K562 (cell line): Measurements from ENCODE around the gene ZNHIT6. TPM values are rescaled to one million over a fixed set of nuclear protein-coding genes. Genes with fewer than 3 reads are reported as not detected.

Source experiments
- CBX3 ChIP-seq, 2 experiments: IDR thresholded peaks; 1 replicate in 1 of 2; 2 replicates in 1 of 2; pipeline ENCODE4 v1.6.1; 2012; ENCODE audit warnings: inconsistent platforms in 2 of 2, low read length in 2 of 2, borderline replicate concordance in 1 of 2, control low read depth in 1 of 2
- CXXC5 ChIP-seq: fragments of 250-450 bp; sonication (Bioruptor Pico); IDR thresholded peaks from 2 replicates; pipeline ENCODE4 v1.8.0; 2022; ENCODE audit warnings: inconsistent platforms, mild to moderate bottlenecking, moderate library complexity
- EP300 ChIP-seq: IDR thresholded peaks from 2 replicates; pipeline ENCODE4 v1.6.1; 2012; ENCODE audit warnings: low read length, improper control_type of control experiment
- EP400 ChIP-seq: fragments of 450-650 bp; IDR thresholded peaks from 2 replicates; pipeline ENCODE4 v1.6.1; 2017; ENCODE audit warnings: antibody characterized with exemption, mild to moderate bottlenecking, moderate library complexity
- MTA1 ChIP-seq: fragments of 450-650 bp; IDR thresholded peaks from 2 replicates; pipeline ENCODE4 v1.6.1; 2017; ENCODE audit warnings: borderline replicate concordance
- NFYB ChIP-seq: IDR thresholded peaks from 2 replicates; pipeline ENCODE4 v1.6.1; 2011; ENCODE audit warnings: mild to moderate bottlenecking, moderate library complexity; ENCODE audit not compliant: insufficient read length; ENCODE audit errors: extremely low read depth
- PCBP2 ChIP-seq: fragments of 200-400 bp; formaldehyde crosslinking; IDR thresholded peaks from 2 replicates; pipeline ENCODE4 v1.6.1; 2018; ENCODE audit warnings: low read length, low read depth, mild to moderate bottlenecking, moderate library complexity; ENCODE audit not compliant: poor library complexity, severe bottlenecking
- POLR2A ChIP-seq: fragments of 450-650 bp; conservative IDR thresholded peaks from 2 replicates; pipeline ENCODE4 v1.6.1; 2016
- SAFB2 ChIP-seq: fragments of 200-400 bp; formaldehyde crosslinking; IDR thresholded peaks from 2 replicates; pipeline ENCODE4 v1.6.1; 2018; ENCODE audit warnings: borderline replicate concordance, low read length, low read depth, moderate library complexity; ENCODE audit not compliant: severe bottlenecking
- SIN3A ChIP-seq, 2 experiments: fragments of 150-350 bp in 1 of 2; IDR thresholded peaks; 2 replicates each; pipeline ENCODE4 v1.6.1; 2011 to 2016; ENCODE audit warnings: borderline replicate concordance in 2 of 2, low read depth in 2 of 2, low read length in 2 of 2, mild to moderate bottlenecking in 2 of 2, moderate library complexity in 2 of 2; ENCODE audit not compliant: control insufficient read depth in 1 of 2
- TOE1 ChIP-seq, 2 experiments: fragments of 450-650 bp in 1 of 2; sonication (generic) in 1 of 2; formaldehyde crosslinking in 1 of 2; IDR thresholded peaks; 2 replicates each; pipeline versions ENCODE4 v1.7.1 to v1.8.0; 2016 to 2022; ENCODE audit warnings: borderline replicate concordance in 2 of 2, mild to moderate bottlenecking in 2 of 2, antibody characterized with exemption in 1 of 2, inconsistent platforms in 1 of 2, low read depth in 1 of 2, missing genetic modification reagents in 1 of 2, moderate library complexity in 1 of 2
- ZNF583 ChIP-seq: fragments of 250-450 bp; sonication (Bioruptor Pico); IDR thresholded peaks from 2 replicates; pipeline ENCODE4 v1.4.0; 2020
- ZNF609 ChIP-seq: sonication (generic); formaldehyde crosslinking; IDR thresholded peaks from 2 replicates; pipeline ENCODE4 v1.8.1; 2023; ENCODE audit warnings: missing genetic modification reagents, mild to moderate bottlenecking, borderline replicate concordance
- polyA plus RNA-seq, 8 experiments: library from polyadenylated mRNA; depleted of rRNA in 4 of 8; stranded (reverse) in 5 of 8; unstranded in 3 of 8; fragments of >200 nt; fragmentation: Nextera tagmentation in 2 of 8; fragmentation: Illumina TruSeq in 1 of 8; extraction: Ambion mirVana in 2 of 8; extraction: Trizol in 1 of 8; gene quantifications; 2 replicates each; pipeline versions ENCODE4 v1.2.1 to v1.2.3, GENCODE V29; 2011 to 2014; ENCODE audit warnings: inconsistent platforms in 1 of 8, missing spikeins in 1 of 8
- total RNA-seq, 7 experiments: library from RNA; depleted of rRNA in 6 of 7; stranded (reverse); fragments of >200 nt in 6 of 7; fragmentation: Illumina TruSeq in 2 of 7; extraction: Trizol in 2 of 7; gene quantifications; 2 replicates each; pipeline versions ENCODE4 v1.2.1 to v1.2.3, GENCODE V29; 2011 to 2021; ENCODE audit warnings: low replicate concordance in 1 of 7
- TF ChIP-seq, protein P1 (sequence below), 3 experiments: fragments of 200-800 bp in 1 of 3; fragments of 250-450 bp in 1 of 3; fragments of 450-650 bp in 1 of 3; sonication (Bioruptor Pico) in 1 of 3; sonication (Bioruptor generic) in 1 of 3; formaldehyde crosslinking in 1 of 3; IDR thresholded peaks; 2 replicates each; pipeline versions ENCODE4 v1.6.1 to v1.8.0; 2016 to 2022; ENCODE audit warnings: mild to moderate bottlenecking in 2 of 3, missing genetic modification characterization in 2 of 3, missing compliant biosample characterization in 1 of 3, moderate library complexity in 1 of 3
- TF ChIP-seq, protein P2 (sequence below): fragments of 450-650 bp; IDR thresholded peaks from 2 replicates; pipeline ENCODE4 v1.6.1; 2014; ENCODE audit warnings: low read depth, mild to moderate bottlenecking, moderate library complexity, borderline replicate concordance

The ZNHIT6 gene
- total and polyA plus RNA-seq, 9 of the 15 experiments (the other 6 are each of a cell fraction or from before 2014, with no cell fraction given) = 15.4 to 37.6 (median 21.7) TPM

DNA sequence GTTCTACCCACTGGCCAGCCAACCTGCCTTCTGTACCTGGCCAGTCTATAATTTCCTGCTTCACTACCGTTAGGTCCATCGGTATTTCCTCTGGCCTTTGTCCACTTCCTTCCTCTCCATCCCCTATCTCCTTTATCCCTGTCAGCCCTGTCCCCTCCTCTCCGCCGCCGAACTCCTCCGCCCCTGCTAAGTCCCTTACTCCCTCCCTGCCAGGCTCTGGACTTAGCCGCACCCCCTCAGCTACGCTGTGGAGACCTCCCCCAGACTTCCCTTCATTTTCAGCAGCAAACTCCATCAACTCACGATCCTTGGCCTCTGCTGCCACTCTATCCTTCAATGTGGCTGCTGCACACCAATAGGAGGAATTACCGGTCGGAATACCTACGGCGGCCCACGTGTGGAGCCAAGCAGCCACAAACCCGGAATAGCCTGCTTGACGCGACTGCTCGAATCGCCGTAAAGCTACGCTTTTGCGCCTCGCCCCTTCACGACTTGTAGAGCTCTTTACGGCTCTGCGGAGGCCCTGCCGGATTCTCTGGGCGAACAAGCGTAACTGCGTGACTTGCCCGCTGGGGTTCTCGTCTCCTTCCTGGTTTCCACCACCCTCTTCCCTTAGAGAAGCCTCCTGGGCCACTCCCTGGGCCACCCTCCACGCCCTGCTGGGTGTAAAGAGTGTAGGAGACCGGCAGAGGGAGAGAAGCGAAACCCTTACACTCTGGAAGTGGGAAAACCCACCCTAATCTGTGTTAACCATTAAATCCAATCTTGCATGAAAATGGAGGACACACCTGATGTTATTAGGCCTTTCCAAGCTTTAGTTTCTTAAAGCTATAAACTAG, at the start of gene ZNHIT6 (continued):
- peak in 1 of 2 experiments; percentile 37; a peak in 1 of 3 replicates for TF ChIP-seq CBX3 (IDR thresholded peaks at IDR 0.05; ENCODE audit: borderline replicate concordance in 1 of 2, low read length in 2 of 2)
- no peak for TF ChIP-seq PCBP2
- TF ChIP-seq, protein P1, sequence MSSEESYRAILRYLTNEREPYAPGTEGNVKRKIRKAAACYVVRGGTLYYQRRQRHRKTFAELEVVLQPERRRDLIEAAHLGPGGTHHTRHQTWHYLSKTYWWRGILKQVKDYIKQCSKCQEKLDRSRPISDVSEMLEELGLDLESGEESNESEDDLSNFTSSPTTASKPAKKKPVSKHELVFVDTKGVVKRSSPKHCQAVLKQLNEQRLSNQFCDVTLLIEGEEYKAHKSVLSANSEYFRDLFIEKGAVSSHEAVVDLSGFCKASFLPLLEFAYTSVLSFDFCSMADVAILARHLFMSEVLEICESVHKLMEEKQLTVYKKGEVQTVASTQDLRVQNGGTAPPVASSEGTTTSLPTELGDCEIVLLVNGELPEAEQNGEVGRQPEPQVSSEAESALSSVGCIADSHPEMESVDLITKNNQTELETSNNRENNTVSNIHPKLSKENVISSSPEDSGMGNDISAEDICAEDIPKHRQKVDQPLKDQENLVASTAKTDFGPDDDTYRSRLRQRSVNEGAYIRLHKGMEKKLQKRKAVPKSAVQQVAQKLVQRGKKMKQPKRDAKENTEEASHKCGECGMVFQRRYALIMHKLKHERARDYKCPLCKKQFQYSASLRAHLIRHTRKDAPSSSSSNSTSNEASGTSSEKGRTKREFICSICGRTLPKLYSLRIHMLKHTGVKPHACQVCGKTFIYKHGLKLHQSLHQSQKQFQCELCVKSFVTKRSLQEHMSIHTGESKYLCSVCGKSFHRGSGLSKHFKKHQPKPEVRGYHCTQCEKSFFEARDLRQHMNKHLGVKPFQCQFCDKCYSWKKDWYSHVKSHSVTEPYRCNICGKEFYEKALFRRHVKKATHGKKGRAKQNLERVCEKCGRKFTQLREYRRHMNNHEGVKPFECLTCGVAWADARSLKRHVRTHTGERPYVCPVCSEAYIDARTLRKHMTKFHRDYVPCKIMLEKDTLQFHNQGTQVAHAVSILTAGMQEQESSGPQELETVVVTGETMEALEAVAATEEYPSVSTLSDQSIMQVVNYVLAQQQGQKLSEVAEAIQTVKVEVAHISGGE (CRISPR knock-in tag; IDR thresholded peaks at IDR 0.05) = peak in 1 of 3 experiments; percentile 94; a peak in 2 of 6 replicates
- TF ChIP-seq, protein P2, sequence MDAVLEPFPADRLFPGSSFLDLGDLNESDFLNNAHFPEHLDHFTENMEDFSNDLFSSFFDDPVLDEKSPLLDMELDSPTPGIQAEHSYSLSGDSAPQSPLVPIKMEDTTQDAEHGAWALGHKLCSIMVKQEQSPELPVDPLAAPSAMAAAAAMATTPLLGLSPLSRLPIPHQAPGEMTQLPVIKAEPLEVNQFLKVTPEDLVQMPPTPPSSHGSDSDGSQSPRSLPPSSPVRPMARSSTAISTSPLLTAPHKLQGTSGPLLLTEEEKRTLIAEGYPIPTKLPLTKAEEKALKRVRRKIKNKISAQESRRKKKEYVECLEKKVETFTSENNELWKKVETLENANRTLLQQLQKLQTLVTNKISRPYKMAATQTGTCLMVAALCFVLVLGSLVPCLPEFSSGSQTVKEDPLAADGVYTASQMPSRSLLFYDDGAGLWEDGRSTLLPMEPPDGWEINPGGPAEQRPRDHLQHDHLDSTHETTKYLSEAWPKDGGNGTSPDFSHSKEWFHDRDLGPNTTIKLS = peak; percentile 92
- no peak for TF ChIP-seq NFYB
- peak; percentile 96 for TF ChIP-seq EP400
- TF ChIP-seq POLR2A = peak; percentile 92
- peak; percentile 74 to 89; a peak in 2 of 4 replicates for TF ChIP-seq SIN3A (IDR thresholded peaks at IDR 0.05; ENCODE audit: borderline replicate concordance in 2 of 2, control insufficient read depth in 1 of 2, low read depth in 2 of 2, low read length in 2 of 2)
- peak; percentile 86 for TF ChIP-seq CXXC5 (CRISPR knock-in tag)
- peak; percentile 59; the same call in 1 of the 2 replicates for TF ChIP-seq TOE1 (IDR thresholded peaks at IDR 0.05; ENCODE audit: borderline replicate concordance)
- no peak for TF ChIP-seq TOE1 (CRISPR knock-in tag; IDR thresholded peaks at IDR 0.05; ENCODE audit: borderline replicate concordance, low read depth)
- no peak for TF ChIP-seq MTA1
- no peak for TF ChIP-seq ZNF609 (CRISPR knock-in tag)
- no peak for TF ChIP-seq ZNF583 (CRISPR knock-in tag)
- TF ChIP-seq EP300 = peak; percentile 32
- TF ChIP-seq SAFB2 = no peak
